IMR-90 (cell line): Measurements from ENCODE around the gene ADGRA1. TPM values are rescaled to one million over a fixed set of nuclear protein-coding genes. Genes with fewer than 3 reads are reported as not detected.

Source experiments
- ATAC-seq: fragments of 200-7000 bp; cut with Tn5 transposase; 2 replicates; pipeline ENCODE4 v1.9.1; 2020; ENCODE audit warnings: low read depth, mild to moderate bottlenecking, moderate library complexity
- BruUV-seq: library from RNA; stranded (reverse); fragments of 400-500 nt; replicated peaks from 2 replicates; lab custom pipeline; 2021; lab: Mats Ljungman, UMichigan
- CTCF ChIA-PET: fragments of 300-600 bp; formaldehyde crosslinking; extraction: SDS; loops from one replicate; lab custom pipeline; 2021; ENCODE audit warnings: antibody characterized with exemption; lab: Yijun Ruan, JAX
- POLR2A ChIA-PET: fragments of 300-600 bp; sonication (Branson Sonifier 250); formaldehyde crosslinking; loops from one replicate; lab custom pipeline; 2022; ENCODE audit warnings: antibody characterized with exemption; ENCODE audit not compliant: unreplicated experiment; lab: Charles Lee
- DNase-seq: peaks from one replicate; pipeline ENCODE4 v3.0.0; 2013
- H2AFZ ChIP-seq: replicated peaks from 2 replicates; pipeline ENCODE3; 2013; ENCODE audit warnings: low read length, mild to moderate bottlenecking; ENCODE audit not compliant: poor library complexity
- H2AK5ac ChIP-seq: 2 replicates; pipeline ENCODE4 v1.6.1; 2013; ENCODE audit warnings: low read depth, low read length, inconsistent platforms
- H2AK9ac ChIP-seq: replicated peaks from 2 replicates; pipeline ENCODE3; 2013; ENCODE audit warnings: mild to moderate bottlenecking, low read depth, low read length, moderate library complexity; ENCODE audit not compliant: poor library complexity
- H2BK120ac ChIP-seq: 2 replicates; pipeline ENCODE4 v1.6.1; 2013; ENCODE audit warnings: low read depth, low read length, inconsistent platforms
- H2BK15ac ChIP-seq: 3 replicates; pipeline ENCODE4 v1.6.1; 2013; ENCODE audit warnings: low read depth, low read length, inconsistent platforms
- H2BK20ac ChIP-seq: 2 replicates; pipeline ENCODE4 v1.6.1; 2013; ENCODE audit warnings: low read depth, mild to moderate bottlenecking, inconsistent platforms, low read length, moderate library complexity
- H2BK5ac ChIP-seq: 2 replicates; pipeline ENCODE4 v1.6.1; 2013; ENCODE audit warnings: mild to moderate bottlenecking, low read depth, low read length, inconsistent platforms; ENCODE audit not compliant: poor library complexity, severe bottlenecking
- H3K14ac ChIP-seq: replicated peaks from 2 replicates; pipeline ENCODE4 v1.6.1; 2013; ENCODE audit warnings: low read depth, low read length, inconsistent platforms
- H3K18ac ChIP-seq: 2 replicates; pipeline ENCODE4 v1.6.1; 2013; ENCODE audit warnings: low read depth, low read length, control low read depth
- H3K23ac ChIP-seq: 2 replicates; pipeline ENCODE4 v1.6.1; 2013; ENCODE audit warnings: low read depth, low read length, inconsistent platforms
- H3K27ac ChIP-seq: 2 replicates; pipeline ENCODE4 v1.5.1; 2013; ENCODE audit warnings: mild to moderate bottlenecking, control low read depth, low read length; ENCODE audit not compliant: insufficient read depth
- H3K27me3 ChIP-seq: 2 replicates; pipeline ENCODE4 v1.6.1; 2013; ENCODE audit warnings: low read length; ENCODE audit not compliant: control insufficient read depth, insufficient read depth
- H3K36me3 ChIP-seq: 2 replicates; pipeline ENCODE4 v1.6.1; 2013; ENCODE audit warnings: low read length, mixed read lengths; ENCODE audit not compliant: control insufficient read depth, insufficient read depth
- H3K4ac ChIP-seq: 2 replicates; pipeline ENCODE4 v1.6.1; 2013; ENCODE audit warnings: low read depth, low read length, inconsistent platforms
- H3K4me1 ChIP-seq: 2 replicates; pipeline ENCODE4 v1.6.1; 2013; ENCODE audit warnings: low read length, mixed read lengths; ENCODE audit not compliant: control insufficient read depth, insufficient read depth
- H3K4me2 ChIP-seq: 2 replicates; pipeline ENCODE4 v1.6.1; 2013; ENCODE audit warnings: low read depth, mild to moderate bottlenecking, control low read depth, low read length, moderate library complexity
- H3K4me3 ChIP-seq: 2 replicates; pipeline ENCODE4 v1.5.1; 2013; ENCODE audit warnings: low read depth, mild to moderate bottlenecking, control low read depth, low read length, moderate library complexity; ENCODE audit not compliant: insufficient read depth
- H3K56ac ChIP-seq: 2 replicates; pipeline ENCODE4 v1.6.1; 2013; ENCODE audit warnings: low read length, inconsistent platforms; ENCODE audit not compliant: insufficient read depth; ENCODE audit errors: extremely low read depth
- H3K79me1 ChIP-seq, 2 experiments: 2 replicates each; pipeline ENCODE4 v1.6.1; 2013; ENCODE audit warnings: low read length in 2 of 2, inconsistent platforms in 1 of 2, low read depth in 1 of 2
- H3K9ac ChIP-seq: 2 replicates; pipeline ENCODE4 v1.6.1; 2013; ENCODE audit warnings: low read depth, low read length, control low read depth
- H3K9me1 ChIP-seq: 2 replicates; pipeline ENCODE4 v1.6.1; 2013; ENCODE audit warnings: low read length, inconsistent platforms; ENCODE audit not compliant: insufficient read depth
- H3K9me3 ChIP-seq: 2 replicates; pipeline ENCODE4 v1.6.1; 2013; ENCODE audit warnings: low read length; ENCODE audit not compliant: control insufficient read depth, insufficient read depth
- H4K20me1 ChIP-seq: 2 replicates; pipeline ENCODE4 v1.6.1; 2013; ENCODE audit warnings: low read length, inconsistent platforms; ENCODE audit not compliant: insufficient read depth
- H4K5ac ChIP-seq: 2 replicates; pipeline ENCODE4 v1.6.1; 2013; ENCODE audit warnings: mild to moderate bottlenecking, low read depth, low read length, control low read depth
- H4K8ac ChIP-seq, 2 experiments: 2 replicates each; pipeline ENCODE4 v1.6.1; 2013; ENCODE audit warnings: low read depth in 2 of 2, low read length in 2 of 2, control low read depth in 1 of 2, inconsistent platforms in 1 of 2
- H4K91ac ChIP-seq: 2 replicates; pipeline ENCODE4 v1.6.1; 2013; ENCODE audit warnings: low read depth, low read length, inconsistent platforms; ENCODE audit not compliant: insufficient read depth
- BHLHE40 ChIP-seq: fragments of 150-350 bp; IDR thresholded peaks from 2 replicates; pipeline ENCODE4 v1.6.1; 2016; ENCODE audit warnings: mild to moderate bottlenecking, low read depth, low read length
- CEBPB ChIP-seq: IDR thresholded peaks from 2 replicates; pipeline ENCODE4 v1.6.1; 2012; ENCODE audit warnings: low read depth, low read length, improper control_type of control experiment
- CHD1 ChIP-seq: IDR thresholded peaks from 2 replicates; pipeline ENCODE4 v1.6.1; 2012; ENCODE audit warnings: low read depth, low read length, improper control_type of control experiment
- FOS ChIP-seq: fragments of 150-350 bp; IDR thresholded peaks from 2 replicates; pipeline ENCODE4 v1.6.1; 2016; ENCODE audit warnings: low read depth, low read length
- MAFK ChIP-seq: IDR thresholded peaks from 2 replicates; pipeline ENCODE4 v1.6.1; 2012; ENCODE audit warnings: low read depth, low read length, improper control_type of control experiment
- MAZ ChIP-seq: IDR thresholded peaks from 2 replicates; pipeline ENCODE4 v1.6.1; 2012; ENCODE audit warnings: low read depth, mild to moderate bottlenecking, low read length, improper control_type of control experiment, moderate library complexity, borderline replicate concordance
- MXI1 ChIP-seq: IDR thresholded peaks from 2 replicates; pipeline ENCODE4 v1.6.1; 2012; ENCODE audit warnings: low read depth, mild to moderate bottlenecking, low read length, moderate library complexity, borderline replicate concordance
- NFE2L2 ChIP-seq: fragments of 150-350 bp; IDR thresholded peaks from 2 replicates; pipeline ENCODE4 v1.6.1; 2016; ENCODE audit warnings: low read depth, mild to moderate bottlenecking, low read length
- POLR2A ChIP-seq: IDR thresholded peaks from 2 replicates; pipeline ENCODE4 v1.6.1; 2012; ENCODE audit warnings: mild to moderate bottlenecking, low read depth, low read length
- RAD21 ChIP-seq: IDR thresholded peaks from 2 replicates; pipeline ENCODE4 v1.6.1; 2012; ENCODE audit warnings: low read length, improper control_type of control experiment
- RCOR1 ChIP-seq: IDR thresholded peaks from 2 replicates; pipeline ENCODE4 v1.6.1; 2012; ENCODE audit warnings: mild to moderate bottlenecking, low read length, improper control_type of control experiment; ENCODE audit not compliant: insufficient replicate concordance
- RFX5 ChIP-seq: IDR thresholded peaks from 2 replicates; pipeline ENCODE4 v1.8.0; 2012; ENCODE audit warnings: low read depth, mild to moderate bottlenecking, low read length, moderate library complexity
- SMC3 ChIP-seq: fragments of 150-350 bp; IDR thresholded peaks from 2 replicates; pipeline ENCODE4 v1.6.1; 2016; ENCODE audit warnings: low read depth, mild to moderate bottlenecking, antibody characterized with exemption, low read length, moderate library complexity
- WGBS, 2 experiments: methylation state at CpG; one replicate each; pipeline versions ENCODE4 v1.1.5 to v1.1.7; 2013; ENCODE audit warnings: missing lambda C conversion rate in 2 of 2; ENCODE audit not compliant: insufficient read length in 1 of 2; ENCODE audit errors: extremely low coverage in 2 of 2; 5-methylcytosine and 5-hydroxymethylcytosine counted together
- dilution Hi-C: fragments of 300-500 bp; cut with HindIII; formaldehyde crosslinking; loops from one replicate; pipeline ENCODE4 v1.14.3; 2018; ENCODE audit warnings: low sequenced_read_pairs; ENCODE audit not compliant: unreplicated experiment
- in situ Hi-C: fragments of 300-500 bp; cut with MboI; formaldehyde crosslinking; loops from 3 replicates; pipeline ENCODE4 v1.14.3; 2019; ENCODE audit warnings: low sequenced_read_pairs, inconsistent platforms, mixed read lengths
- intact Hi-C: fragments of 100-400 bp; cut with micrococcal nuclease; formaldehyde crosslinking; loops from 2 replicates; pipeline ENCODE4 v1.10.0; 2022
- polyA plus RNA-seq, 3 experiments: library from polyadenylated mRNA; depleted of rRNA; stranded (reverse); fragments of >200 nt; gene quantifications; 2 replicates each; pipeline ENCODE4 v1.2.3, GENCODE V29; 2012; ENCODE audit warnings: low replicate concordance in 1 of 3
- total RNA-seq: library from RNA; depleted of rRNA; stranded (reverse); fragments of >200 nt; gene quantifications from 2 replicates; pipeline ENCODE4 v1.2.3, GENCODE V29; 2012
- TF ChIP-seq, protein P1 (sequence below): fragments of 150-350 bp; IDR thresholded peaks from 2 replicates; pipeline ENCODE4 v1.6.1; 2017; ENCODE audit warnings: mild to moderate bottlenecking, antibody characterized with exemption, low read length, low read depth
- TF ChIP-seq, protein P2 (sequence below): conservative IDR thresholded peaks from 2 replicates; pipeline ENCODE4 v1.5.1; 2012; ENCODE audit warnings: mild to moderate bottlenecking, low read depth, low read length, improper control_type of control experiment
- TF ChIP-seq, protein P3 (sequence below): fragments of 150-350 bp; IDR thresholded peaks from 2 replicates; pipeline ENCODE4 v1.6.1; 2016; ENCODE audit warnings: low read depth, mild to moderate bottlenecking, low read length, moderate library complexity, borderline replicate concordance

The ADGRA1 gene
- total and polyA plus RNA-seq, 2 of the 4 experiments (the other 2 are of a cell fraction) = not detected

DNA sequence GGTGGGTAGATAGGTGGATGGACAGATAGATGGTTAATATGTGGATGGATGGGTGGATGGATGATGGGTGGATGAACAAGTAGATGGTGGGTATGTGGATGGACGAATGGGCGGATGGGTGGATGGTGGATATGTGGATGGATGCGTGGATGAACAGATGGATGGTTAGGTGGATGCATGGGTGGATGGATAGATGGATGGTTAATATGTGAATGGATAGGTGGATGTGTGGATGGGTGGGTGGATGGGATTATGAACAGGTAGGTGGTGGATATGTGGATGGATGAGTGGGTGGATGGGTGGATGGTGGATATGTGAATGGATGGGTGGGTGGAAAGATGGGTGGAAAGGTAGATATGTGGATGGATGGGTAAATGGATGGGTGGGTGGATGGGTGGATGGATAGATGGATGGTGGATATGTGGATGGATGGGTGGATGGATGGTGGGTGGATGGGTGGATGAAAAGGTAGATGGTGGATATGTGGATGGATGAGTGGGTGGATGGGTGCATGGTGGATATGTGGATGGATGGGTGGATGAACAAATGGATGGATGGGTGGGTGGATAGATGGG lies 87.1 kb downstream of the ADGRA1 start:
- POLR2A ChIA-PET = no interaction called here
- no peak overlapping the region for H3K56ac ChIP-seq
- no peak overlapping the region for H3K23ac ChIP-seq
- H3K27me3 ChIP-seq = no peaks in the 10 kb centered on the region
- H2BK5ac ChIP-seq = peak overlapping the region; percentile 66
- H3K79me1 ChIP-seq = no peaks in the 10 kb centered on the region
- H3K9ac ChIP-seq = no peak overlapping the region
- intact Hi-C loops (no loop called here), in situ Hi-C loops (no loop called here), dilution Hi-C loops (no loop called here)
- no peak overlapping the region for H3K14ac ChIP-seq
- 27% methylated on average over 2 of the region's 3 CpGs; no CpG with 5 or more reads in 1 of the 2 experiments for WGBS, 2 experiments
- no peaks in the 10 kb centered on the region; the same call in 1 of the 2 replicates for H3K36me3 ChIP-seq
- H3K4me1 ChIP-seq = no peaks in the 10 kb centered on the region
- H2BK120ac ChIP-seq = no peak overlapping the region
- DNase-seq (no peak), ATAC-seq (no peak)
- H2AK5ac ChIP-seq = no peak overlapping the region
- no peaks in the 10 kb centered on the region for H4K20me1 ChIP-seq
- H3K9me3 ChIP-seq = peaks cover 3% of the 10 kb centered on the region; the same call in 1 of the 2 replicates
- H3K4me3 ChIP-seq = no peak overlapping the region
- CTCF ChIA-PET = no interaction called here
- no peak overlapping the region for H3K27ac ChIP-seq
- TF ChIP-seq, protein P1, sequence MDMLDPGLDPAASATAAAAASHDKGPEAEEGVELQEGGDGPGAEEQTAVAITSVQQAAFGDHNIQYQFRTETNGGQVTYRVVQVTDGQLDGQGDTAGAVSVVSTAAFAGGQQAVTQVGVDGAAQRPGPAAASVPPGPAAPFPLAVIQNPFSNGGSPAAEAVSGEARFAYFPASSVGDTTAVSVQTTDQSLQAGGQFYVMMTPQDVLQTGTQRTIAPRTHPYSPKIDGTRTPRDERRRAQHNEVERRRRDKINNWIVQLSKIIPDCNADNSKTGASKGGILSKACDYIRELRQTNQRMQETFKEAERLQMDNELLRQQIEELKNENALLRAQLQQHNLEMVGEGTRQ = no peak
- TF ChIP-seq RCOR1 (no peak), NFE2L2 (no peak), CHD1 (no peak), MXI1 (no peak), MAFK (no peak), CEBPB (no peak), MAZ (no peak), SMC3 (no peak), FOS (no peak), BHLHE40 (no peak), RFX5 (no peak), POLR2A (no peak), RAD21 (no peak)
- TF ChIP-seq, protein P2, sequence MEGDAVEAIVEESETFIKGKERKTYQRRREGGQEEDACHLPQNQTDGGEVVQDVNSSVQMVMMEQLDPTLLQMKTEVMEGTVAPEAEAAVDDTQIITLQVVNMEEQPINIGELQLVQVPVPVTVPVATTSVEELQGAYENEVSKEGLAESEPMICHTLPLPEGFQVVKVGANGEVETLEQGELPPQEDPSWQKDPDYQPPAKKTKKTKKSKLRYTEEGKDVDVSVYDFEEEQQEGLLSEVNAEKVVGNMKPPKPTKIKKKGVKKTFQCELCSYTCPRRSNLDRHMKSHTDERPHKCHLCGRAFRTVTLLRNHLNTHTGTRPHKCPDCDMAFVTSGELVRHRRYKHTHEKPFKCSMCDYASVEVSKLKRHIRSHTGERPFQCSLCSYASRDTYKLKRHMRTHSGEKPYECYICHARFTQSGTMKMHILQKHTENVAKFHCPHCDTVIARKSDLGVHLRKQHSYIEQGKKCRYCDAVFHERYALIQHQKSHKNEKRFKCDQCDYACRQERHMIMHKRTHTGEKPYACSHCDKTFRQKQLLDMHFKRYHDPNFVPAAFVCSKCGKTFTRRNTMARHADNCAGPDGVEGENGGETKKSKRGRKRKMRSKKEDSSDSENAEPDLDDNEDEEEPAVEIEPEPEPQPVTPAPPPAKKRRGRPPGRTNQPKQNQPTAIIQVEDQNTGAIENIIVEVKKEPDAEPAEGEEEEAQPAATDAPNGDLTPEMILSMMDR = no peak
- TF ChIP-seq, protein P3, sequence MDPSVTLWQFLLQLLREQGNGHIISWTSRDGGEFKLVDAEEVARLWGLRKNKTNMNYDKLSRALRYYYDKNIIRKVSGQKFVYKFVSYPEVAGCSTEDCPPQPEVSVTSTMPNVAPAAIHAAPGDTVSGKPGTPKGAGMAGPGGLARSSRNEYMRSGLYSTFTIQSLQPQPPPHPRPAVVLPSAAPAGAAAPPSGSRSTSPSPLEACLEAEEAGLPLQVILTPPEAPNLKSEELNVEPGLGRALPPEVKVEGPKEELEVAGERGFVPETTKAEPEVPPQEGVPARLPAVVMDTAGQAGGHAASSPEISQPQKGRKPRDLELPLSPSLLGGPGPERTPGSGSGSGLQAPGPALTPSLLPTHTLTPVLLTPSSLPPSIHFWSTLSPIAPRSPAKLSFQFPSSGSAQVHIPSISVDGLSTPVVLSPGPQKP = no peak
- H4K5ac ChIP-seq = no peak overlapping the region
- H4K8ac ChIP-seq = no peak overlapping the region
- no peak overlapping the region for H4K91ac ChIP-seq
- H2BK15ac ChIP-seq = no peak overlapping the region
- no peak overlapping the region for H3K4me2 ChIP-seq
- no peak overlapping the region for H3K18ac ChIP-seq
- no TSS peak for BruUV-seq
- no peak overlapping the region for H2AK9ac ChIP-seq
- H3K4ac ChIP-seq = no peak overlapping the region
- no peak overlapping the region for H2BK20ac ChIP-seq
- no peak overlapping the region for H2AFZ ChIP-seq
- H3K9me1 ChIP-seq = no peaks in the 10 kb centered on the region
